Activated T-cell treated with anti-CD3 and anti-CD28 coated beads for 1 hour (primary cell): ENCODE measurements around the gene PODXL.
"Not testable (repeated sequence)": the region's sequence is repeated elsewhere in the genome, so short reads cannot be mapped to it uniquely, and the experiment has no call there.

Experiments used
- DNase-seq: peaks from one replicate; pipeline ENCODE4 v3.0.0-alpha.2; 2020; ENCODE audit warnings: low read depth

The PODXL gene

DNA sequence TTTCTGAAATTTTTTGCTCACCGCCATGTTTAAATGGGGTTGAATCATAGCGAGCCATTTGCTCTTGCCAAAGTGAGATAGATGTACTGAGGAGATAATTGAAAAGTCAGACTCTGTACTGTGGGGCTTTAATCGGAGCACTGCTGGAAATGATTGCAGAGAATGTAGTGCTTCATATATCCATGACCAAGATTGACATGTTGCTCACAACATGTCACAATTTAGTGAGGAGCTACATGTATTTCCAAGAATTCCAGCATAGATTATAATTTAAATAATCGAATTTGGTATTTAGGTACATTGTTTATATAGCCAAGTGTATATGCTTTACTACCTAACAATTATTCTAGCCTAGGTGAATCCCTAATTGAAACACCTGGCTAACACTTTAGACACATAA is 66.5 kb downstream of the PODXL start:
- DNase-seq, result no peak

DNA sequence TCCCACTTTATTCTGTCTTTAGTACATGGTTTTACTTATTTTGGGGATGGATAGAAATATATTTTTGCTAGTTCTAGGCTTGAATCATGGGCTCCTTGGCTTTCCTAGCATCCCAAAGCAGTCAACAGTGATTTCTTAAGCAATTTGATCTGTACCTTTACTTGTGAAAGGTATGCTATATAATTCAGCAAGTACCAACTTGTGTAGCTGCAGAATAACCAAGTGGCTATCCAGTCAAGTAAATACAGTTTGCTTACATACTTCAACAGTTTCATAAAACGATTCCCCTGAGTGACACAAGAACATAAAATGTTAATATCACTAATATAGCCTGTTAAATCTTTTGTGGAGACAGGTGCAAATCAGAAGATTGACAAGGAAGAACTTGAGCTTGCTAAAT is 67.2 kb downstream of the PODXL start:
- no peak for DNase-seq

DNA sequence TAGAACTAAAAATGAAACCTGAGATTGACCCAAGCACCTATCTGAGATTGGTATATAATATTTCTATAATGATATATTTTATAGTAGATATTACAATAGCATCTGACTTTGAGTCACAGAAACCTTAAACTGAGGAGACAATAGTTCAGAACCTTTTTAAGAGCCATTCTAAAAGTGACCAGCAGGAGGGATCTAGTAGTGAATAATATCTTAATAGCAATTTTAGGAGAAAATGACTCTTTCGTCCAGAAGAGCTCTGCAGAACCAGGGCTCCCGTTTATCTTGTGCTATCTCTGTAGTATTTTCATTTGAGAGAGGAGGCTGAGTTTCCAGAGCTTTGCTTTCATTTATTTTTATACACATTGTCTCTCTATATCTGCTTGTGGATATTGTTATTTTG is 68.1 kb downstream of the PODXL start:
- DNase-seq, result no peak

DNA sequence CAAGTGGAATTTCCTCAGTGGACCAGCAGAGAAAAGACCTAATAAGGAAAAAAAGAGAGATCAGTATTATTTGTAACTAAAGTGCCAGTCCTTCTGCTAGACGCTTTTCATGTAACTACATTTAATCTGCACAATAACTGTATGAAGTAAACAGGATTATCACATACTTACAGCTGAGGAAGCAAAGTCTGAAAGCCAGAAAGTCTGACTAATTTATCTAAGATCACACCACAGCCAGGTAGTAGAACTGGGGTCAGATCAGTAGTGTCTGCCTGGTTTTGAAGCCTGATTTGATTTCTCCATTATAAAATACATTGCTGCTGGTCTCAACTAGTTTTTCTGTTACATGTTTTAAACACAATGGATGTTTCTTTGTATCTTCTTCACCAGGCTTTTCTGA is 69.2 kb downstream of the PODXL start:
- DNase-seq, result no peak

DNA sequence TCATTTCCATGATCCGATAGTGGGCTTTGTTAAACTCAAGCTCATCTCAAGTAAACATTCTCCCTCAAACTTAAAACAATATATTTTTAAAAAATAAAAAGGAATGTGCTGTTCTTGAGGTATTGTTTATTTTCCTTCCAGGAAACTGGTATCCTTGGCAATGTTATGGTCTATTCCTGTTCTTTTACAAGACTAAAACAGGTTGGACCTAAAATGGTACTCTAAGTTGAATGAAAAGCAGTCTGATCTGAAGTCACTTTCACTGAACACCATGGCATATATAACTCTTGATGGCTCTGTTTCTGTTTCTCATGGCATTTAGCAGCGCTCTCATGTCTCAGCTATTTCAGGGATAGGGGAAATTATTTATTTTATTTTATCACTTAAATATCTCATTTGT is 70.1 kb downstream of the PODXL start:
- DNase-seq, result no peak

DNA sequence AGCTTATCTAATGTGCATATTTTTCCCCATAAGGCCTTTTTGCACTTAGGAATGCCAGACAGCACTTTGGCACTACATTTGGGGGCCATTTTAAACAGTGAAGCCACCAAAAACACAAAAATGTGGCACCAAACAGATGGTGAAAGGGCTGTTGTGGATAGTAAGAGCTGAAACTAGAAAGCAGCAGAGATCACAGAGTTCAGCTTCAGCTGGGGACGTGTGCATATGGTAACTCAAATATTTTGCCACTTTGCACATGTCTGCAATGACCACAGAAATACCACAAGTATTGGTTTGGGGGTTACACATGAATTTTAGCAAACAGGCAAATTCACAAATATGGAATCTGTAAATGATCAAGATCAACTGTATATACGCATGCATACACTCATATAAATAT is 72.8 kb downstream of the PODXL start:
- DNase-seq, result no peak

DNA sequence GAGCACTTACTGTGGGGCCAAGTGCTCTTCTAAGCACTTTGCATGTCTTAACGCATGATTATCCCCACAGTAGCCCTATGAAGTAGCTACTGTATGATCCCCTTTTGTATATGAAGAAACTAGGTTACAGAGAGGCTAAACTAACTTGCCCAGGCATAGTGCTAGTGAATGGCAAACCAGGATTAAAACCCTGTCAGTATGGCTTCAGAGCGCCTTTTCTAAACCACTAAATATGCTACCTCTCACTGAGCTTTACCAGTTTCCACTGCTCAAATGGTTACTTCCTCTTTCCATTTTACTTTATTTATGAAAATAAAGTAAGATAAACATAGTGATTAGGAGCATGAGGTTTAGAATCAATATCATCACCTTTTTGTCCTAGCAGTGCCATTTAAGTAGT is 73.6 kb downstream of the PODXL start:
- DNase-seq, result no peak

DNA sequence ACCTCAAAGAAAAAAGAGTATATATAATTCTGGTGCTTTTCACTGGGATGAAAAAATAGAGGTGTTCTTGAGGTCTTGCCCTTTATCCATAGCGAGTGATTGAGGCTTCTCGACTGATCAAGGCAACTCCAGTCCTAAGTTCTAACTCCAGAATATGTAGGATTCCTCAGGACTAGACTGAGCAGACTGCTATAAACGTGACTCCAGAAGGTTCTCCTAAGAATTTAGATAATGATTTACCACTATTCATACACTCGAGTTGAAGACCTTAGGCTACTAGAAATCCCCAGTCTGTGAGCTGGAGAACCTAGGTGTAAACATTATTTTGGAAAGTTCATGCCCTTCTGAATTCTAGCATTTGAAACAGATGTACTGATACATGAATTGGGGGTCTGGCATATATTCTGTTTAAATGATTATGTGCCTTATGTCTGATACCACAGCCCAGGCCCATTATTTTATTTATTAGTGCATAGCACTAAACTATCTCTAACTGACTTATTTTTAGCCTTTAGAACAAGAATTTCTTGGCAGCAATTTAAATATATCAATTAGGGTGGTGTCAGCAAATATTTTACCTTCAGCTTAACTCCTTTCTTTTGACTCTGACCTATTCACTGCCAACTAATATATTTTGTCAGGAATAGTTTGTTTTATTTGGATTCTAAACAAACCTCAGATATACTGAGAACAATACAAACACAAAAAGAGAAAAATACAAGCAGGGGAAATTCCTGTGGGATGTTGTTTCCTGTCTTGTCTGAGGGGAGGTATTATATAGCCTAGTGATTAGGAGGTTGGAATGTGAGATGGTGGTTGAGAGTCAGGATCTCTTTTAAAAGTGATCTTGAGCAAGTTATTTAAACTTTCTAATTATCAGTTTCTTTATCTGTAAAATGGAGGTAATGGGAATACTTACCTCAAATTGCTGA is 75.8 kb downstream of the PODXL start:
- no peak for DNase-seq

DNA sequence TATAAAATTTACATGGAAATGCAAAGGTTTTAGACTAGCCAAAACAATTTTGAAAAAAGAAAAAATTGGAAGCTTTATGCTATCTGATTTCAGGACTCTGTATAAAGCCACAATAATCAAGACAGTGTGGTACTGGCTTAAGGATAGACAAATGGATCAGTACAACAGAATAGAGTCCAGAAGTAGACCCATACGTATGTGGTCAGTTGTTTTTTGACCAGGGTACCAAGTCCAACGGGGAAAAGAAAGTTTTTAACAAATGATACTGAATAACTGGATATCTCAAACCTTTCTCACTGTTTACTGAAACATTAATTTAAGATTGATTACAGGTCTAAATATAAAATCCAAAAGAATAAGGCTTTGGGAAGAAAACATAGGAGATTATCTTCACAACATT is 79.7 kb downstream of the PODXL start:
- no peak for DNase-seq

DNA sequence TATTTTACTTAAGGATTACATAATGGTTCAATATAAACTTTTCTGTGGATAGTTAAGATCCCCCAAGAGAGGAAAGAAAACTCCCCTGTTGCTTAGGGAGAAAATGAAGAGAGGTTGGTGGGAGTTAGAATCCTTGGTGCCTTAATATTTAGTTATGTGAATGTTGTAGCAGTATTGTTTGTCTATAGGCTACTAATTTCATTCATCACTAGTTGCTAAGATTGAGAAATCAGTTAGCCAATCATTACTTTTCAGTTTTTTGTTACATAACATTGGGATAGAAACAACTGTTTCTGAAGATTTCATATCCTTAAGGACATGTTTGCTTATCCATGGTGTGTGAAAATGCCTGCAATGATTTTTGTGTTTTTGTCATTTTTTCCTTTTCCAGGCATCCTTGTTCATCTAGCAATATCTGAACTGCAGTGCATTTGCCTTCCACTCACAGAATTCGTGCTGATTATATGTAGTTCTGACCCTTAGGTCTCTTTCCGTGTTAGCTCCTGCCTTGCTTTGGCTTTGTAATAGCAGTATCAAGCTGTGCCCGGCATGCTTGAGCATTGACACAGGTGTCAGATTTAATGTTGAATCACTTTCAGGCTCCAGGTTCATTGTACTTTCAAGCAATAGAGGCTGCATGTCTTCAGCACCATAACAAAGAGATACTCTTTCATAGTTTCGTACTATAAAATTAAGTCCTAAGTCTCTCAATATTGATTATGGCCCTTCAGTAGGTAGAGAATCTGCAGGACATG is 85.0 kb downstream of the PODXL start:
- DNase-seq, result no peak

DNA sequence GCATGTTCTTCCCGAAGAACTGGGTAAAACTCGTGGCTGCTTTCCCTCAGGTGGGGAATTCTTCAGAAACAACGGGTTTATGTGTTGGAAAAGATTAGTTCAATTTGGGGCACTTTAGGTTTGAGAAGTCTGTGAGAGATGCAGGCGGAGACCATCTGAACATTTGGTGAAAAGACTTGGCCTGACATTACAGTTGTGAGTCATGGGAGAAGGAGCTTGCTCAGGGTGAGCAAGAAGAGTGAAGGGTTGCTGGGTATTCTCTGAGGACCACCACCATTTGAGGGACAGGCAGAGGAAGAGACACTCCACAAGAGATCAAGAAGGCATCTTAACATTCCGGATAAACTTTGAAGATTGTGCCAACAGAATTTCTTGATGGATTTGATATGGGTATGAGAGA is 88.6 kb downstream of the PODXL start:
- no peak for DNase-seq

DNA sequence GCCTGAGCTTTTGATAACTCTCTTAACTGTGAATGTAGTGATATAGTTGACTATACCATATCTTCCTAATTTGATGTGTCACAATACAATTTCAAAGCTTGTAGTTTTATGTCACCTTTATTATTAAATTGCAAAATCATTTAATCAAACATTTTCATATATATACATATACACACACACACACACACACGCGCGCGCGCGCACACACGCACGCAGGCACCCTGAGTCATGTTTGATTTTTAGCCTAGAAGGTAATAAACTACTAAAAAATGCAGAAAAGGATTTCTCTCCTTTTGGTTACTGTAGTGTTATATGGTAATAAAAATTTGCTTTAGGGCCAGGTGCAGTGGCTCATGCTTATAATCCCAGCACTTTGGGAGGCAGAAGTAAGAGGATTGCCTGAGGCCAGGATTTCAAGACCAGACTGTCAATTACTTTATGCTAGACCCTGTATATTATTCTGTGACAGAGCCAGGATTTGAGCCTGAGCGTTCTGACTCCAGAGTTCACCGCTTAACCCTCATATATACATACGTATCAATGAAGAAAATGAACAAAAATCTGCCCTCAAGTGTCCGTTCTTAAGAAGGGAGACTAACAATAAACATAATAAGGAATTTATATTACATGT is 89.6 kb downstream of the PODXL start:
- DNase-seq, result no peak

DNA sequence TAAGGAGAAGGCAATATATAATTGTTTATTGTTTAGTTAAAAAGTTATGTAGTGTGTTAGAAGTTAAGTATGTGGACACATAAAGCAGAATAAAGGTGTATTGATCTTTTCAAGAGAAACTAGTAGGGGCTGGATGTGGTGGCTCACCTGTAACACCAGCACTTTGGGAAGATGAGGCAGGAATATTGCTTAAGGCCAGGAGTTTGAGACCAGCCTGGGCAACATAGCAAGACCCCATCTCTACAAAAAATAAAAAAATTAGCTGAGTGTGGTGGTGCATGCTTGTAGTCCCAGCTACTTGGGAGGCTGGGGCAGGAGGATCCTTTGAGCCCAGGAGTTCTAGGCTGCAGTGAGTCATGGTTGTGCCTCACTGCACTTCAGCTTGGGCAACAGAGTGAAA is 93.7 kb downstream of the PODXL start:
- not testable (repeated sequence) for DNase-seq

DNA sequence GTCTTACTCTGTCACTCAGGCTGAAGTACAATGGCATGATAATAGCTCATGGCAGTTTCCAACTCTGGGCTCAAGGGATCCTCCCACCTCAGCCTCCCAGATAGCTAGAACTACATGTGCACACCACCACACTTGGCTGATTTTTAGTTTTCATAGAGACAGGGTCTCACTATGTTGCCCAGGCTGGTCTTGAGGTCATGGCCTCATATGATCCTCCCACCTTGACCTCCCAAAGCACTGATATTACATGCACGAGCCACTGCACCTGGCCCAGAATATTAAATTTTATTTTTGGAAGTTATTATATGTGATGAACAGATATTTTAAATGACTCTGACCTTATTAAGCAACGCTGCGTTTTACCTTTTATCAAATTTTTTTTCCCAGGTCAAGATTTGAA is 94.4 kb downstream of the PODXL start:
- no peak for DNase-seq

DNA sequence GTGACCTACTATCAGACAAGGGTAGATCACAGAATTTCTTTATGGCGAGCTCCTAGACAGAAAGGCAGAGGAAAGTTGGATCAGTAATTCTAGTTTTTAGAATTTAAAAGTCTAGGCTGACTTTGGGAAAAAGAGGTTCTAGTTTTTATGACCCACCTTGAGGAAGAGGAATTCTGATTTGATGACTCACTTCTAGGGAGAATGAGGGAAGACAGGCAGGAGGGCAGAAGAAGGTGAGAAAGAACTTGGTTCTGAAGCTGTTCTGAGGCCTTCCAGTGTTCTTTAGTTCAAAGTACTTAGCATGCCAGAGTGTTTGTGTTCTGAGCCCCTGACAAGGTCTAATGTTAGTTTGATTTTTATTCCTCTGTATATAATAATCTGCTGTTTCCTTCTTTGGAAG is 97.2 kb downstream of the PODXL start:
- DNase-seq, result no peak

DNA sequence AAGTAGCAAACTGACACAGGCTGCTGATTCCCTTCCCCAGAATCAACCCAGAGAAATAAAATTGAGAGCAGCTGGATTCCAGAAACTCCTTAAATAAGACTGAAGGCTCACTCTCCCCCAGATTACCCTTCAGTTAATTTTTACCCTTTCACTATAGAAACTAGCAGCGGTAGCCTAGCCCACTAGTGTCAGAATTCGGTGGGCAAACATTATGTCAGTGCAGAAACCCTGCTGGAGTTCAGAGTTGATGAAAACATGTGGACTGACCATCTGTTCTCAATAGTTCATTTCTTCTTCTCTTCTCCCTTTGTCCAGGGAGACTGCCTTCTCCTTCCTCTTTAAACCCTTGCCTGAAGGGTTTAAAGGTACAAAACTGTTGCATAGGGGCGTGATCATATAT is 100.1 kb downstream of the PODXL start:
- DNase-seq, result no peak

DNA sequence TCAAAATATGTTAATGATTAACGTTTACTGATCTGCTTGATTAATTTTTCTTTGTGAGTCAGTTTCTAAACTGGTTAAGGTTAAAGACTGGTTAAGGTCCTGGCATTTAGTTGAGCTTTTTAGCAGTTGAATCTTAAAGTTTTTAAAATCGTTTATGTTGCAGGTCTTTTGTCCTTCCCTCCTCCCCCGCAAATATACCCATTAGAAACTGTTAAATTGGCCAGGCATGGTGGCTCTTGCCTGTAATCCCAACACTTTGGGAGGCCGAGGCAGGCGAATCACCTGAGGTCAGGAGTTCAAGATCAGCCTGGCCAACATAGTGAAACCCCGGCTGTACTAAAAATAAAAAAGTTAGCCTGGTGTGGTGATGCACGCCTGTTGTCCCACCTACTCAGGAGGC is 100.9 kb downstream of the PODXL start:
- DNase-seq, result no peak

DNA sequence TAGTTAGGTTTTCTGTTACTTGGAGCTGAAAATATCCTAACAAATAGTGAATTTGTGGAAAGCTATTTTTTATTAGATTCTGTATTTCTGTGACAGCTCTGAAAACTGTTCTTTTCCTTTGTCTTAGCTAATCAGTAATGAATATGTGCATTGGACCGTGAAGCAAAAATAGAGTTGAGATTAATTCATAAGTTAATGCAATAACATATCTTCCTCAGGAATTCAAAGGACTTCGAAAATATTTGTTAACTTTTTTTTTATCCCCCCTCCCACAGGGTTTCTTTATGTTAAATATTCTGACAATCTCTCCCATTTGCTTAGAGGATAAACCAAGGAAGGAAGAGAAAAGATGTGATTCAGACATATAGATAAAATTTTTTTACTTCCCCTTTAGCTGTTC is 101.4 kb downstream of the PODXL start:
- no peak for DNase-seq

DNA sequence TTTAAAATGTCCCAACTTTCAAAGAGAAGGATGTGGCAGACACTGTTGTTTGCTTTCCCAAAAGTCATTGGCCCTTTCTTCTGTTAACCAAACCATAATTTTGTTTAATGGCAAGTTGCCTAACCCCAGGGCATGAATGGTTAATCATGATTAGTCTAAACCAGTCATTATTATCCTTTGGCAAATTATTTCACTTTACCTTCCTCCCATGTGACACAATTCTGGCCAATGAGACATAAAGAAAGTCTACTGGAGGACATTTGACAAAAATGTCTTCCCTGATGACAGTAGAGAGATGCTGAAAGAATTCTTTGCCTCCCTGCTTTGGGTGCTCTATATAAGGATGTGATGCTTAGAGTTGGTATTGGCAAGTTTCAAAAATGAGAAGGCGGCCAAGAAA is 101.9 kb downstream of the PODXL start:
- no peak for DNase-seq
